GM12878 (cell line): Measurements from ENCODE around the gene C12orf60. TPM values are rescaled to one million over a fixed set of nuclear protein-coding genes. Genes with fewer than 3 reads are reported as not detected.

Experiments used
- ATAC-seq: fragments of 200-7000 bp; cut with Tn5 transposase; 3 replicates; pipeline ENCODE4 v1.9.1; 2020; ENCODE audit warnings: mild to moderate bottlenecking, moderate library complexity
- BruUV-seq: library from RNA; stranded (reverse); fragments of 400-500 nt; replicated peaks from 2 replicates; lab custom pipeline; 2021; lab: Mats Ljungman, UMichigan
- CTCF ChIA-PET: fragments of 300-600 bp; sonication (Branson Sonifier 250); formaldehyde crosslinking; extraction: SDS; loops from one replicate; lab custom pipeline; 2021; ENCODE audit warnings: inconsistent platforms; lab: Yijun Ruan, JAX
- POLR2A ChIA-PET: fragments of 350-600 bp; formaldehyde crosslinking; extraction: SDS; loops from one replicate; lab custom pipeline; 2021; ENCODE audit warnings: inconsistent platforms; lab: Charles Lee
- RAD21 ChIA-PET: fragments of 300-600 bp; sonication (Branson Sonifier 250); formaldehyde crosslinking; loops from one replicate; lab custom pipeline; 2023; ENCODE audit warnings: antibody characterized with exemption; ENCODE audit not compliant: unreplicated experiment; lab: Charles Lee
- SMC1A ChIA-PET: fragments of 300-600 bp; sonication (Branson Sonifier 250); formaldehyde crosslinking; loops from one replicate; lab custom pipeline; 2023; ENCODE audit not compliant: unreplicated experiment, uncharacterized antibody; lab: Charles Lee
- DNase-seq: peaks from one replicate; pipeline ENCODE4 v3.0.0-alpha.2; 2011; ENCODE audit warnings: low read depth, low spot score
- FAIRE-seq: peaks from 3 replicates; lab custom pipeline; 2011; peaks lifted over from hg19 to GRCh38; lab: Jason Lieb, UNC
- H2AFZ ChIP-seq: 2 replicates; pipeline ENCODE4 v1.6.0; 2011; ENCODE audit warnings: low read depth, low read length, control low read depth; ENCODE audit not compliant: control insufficient read depth
- H3K27ac ChIP-seq: 2 replicates; pipeline ENCODE4 v1.5.1; 2011; ENCODE audit warnings: control low read depth; ENCODE audit not compliant: control insufficient read depth, insufficient read depth
- H3K27me3 ChIP-seq, 2 experiments: replicated peaks in 1 of 2; 2 replicates each; pipeline versions ENCODE4 v1.6.0 to v1.6.1; 2011; ENCODE audit warnings: low read length in 1 of 2; ENCODE audit not compliant: control insufficient read depth in 2 of 2, insufficient read depth in 2 of 2
- H3K36me3 ChIP-seq, 2 experiments: 2 replicates each; pipeline ENCODE4 v1.5.1; 2011; ENCODE audit warnings: low read length in 1 of 2; ENCODE audit not compliant: control insufficient read depth in 2 of 2, insufficient read depth in 2 of 2
- H3K4me1 ChIP-seq: 2 replicates; pipeline ENCODE4 v1.6.1; 2011; ENCODE audit warnings: mild to moderate bottlenecking, low read length, moderate library complexity, mixed read lengths; ENCODE audit not compliant: control insufficient read depth, insufficient read depth
- H3K4me2 ChIP-seq: 2 replicates; pipeline ENCODE4 v1.6.0; 2011; ENCODE audit warnings: control low read depth; ENCODE audit not compliant: control insufficient read depth, insufficient read depth
- H3K4me3 ChIP-seq: fragments of 200-600 bp; sonication (generic); 2 replicates; pipeline ENCODE4 v1.5.1; 2016
- H3K79me2 ChIP-seq: 2 replicates; pipeline ENCODE4 v1.6.0; 2011; ENCODE audit warnings: low read length; ENCODE audit not compliant: control insufficient read depth, insufficient read depth
- H3K9ac ChIP-seq: 2 replicates; pipeline ENCODE4 v1.8.0; 2011; ENCODE audit warnings: low read length, control low read depth, mixed read lengths; ENCODE audit not compliant: control insufficient read depth, insufficient read depth
- H3K9me3 ChIP-seq: replicated peaks from 3 replicates; pipeline ENCODE4 v1.5.1; 2011; ENCODE audit warnings: mild to moderate bottlenecking, low read length; ENCODE audit not compliant: control insufficient read depth, insufficient read depth
- H4K20me1 ChIP-seq: 2 replicates; pipeline ENCODE4 v1.6.0; 2011; ENCODE audit not compliant: control insufficient read depth, insufficient read depth
- ATF7 ChIP-seq: fragments of 450-650 bp; IDR thresholded peaks from 2 replicates; pipeline ENCODE4 v1.6.1; 2016; ENCODE audit warnings: low read depth, mild to moderate bottlenecking
- BCL11A ChIP-seq: IDR thresholded peaks from 2 replicates; pipeline ENCODE4 v1.6.1; 2011; ENCODE audit warnings: low read depth, low read length
- NBN ChIP-seq: fragments of 450-650 bp; IDR thresholded peaks from 2 replicates; pipeline ENCODE4 v1.6.1; 2016
- POLR2AphosphoS5 ChIP-seq: IDR thresholded peaks from 2 replicates; pipeline ENCODE4 v1.6.1; 2011; ENCODE audit warnings: mild to moderate bottlenecking, low read length, inconsistent platforms
- POU2F2 ChIP-seq: IDR thresholded peaks from 3 replicates; pipeline ENCODE4 v1.6.1; 2011; ENCODE audit warnings: low read depth, mild to moderate bottlenecking, low read length, borderline replicate concordance
- RELB ChIP-seq: fragments of 450-650 bp; IDR thresholded peaks from 2 replicates; pipeline ENCODE4 v1.6.1; 2017; ENCODE audit warnings: low read depth, mild to moderate bottlenecking, moderate library complexity
- SIX5 ChIP-seq: IDR thresholded peaks from 2 replicates; pipeline ENCODE4 v1.6.1; 2011; ENCODE audit warnings: mild to moderate bottlenecking, low read depth, low read length, moderate library complexity; ENCODE audit not compliant: severe bottlenecking
- SMARCA5 ChIP-seq: fragments of 450-650 bp; IDR thresholded peaks from 2 replicates; pipeline ENCODE4 v1.6.1; 2017; ENCODE audit warnings: mild to moderate bottlenecking
- TCF12 ChIP-seq: IDR thresholded peaks from 2 replicates; pipeline ENCODE4 v1.6.1; 2011; ENCODE audit warnings: low read depth, mild to moderate bottlenecking, low read length
- ZNF274 ChIP-seq: IDR thresholded peaks from one replicate; pipeline ENCODE4 v1.8.0; 2011; ENCODE audit not compliant: insufficient read length, insufficient read depth
- WGBS: methylation state at CpG from one replicate; pipeline ENCODE4 v1.1.6; 2016; ENCODE audit warnings: low lambda C conversion rate; ENCODE audit not compliant: insufficient replicate concordance, insufficient coverage; ENCODE audit errors: missing lambda C conversion rate; 5-methylcytosine and 5-hydroxymethylcytosine counted together
- in situ Hi-C: fragments of 300-500 bp; cut with MboI; formaldehyde crosslinking; loops from 9 replicates; pipeline ENCODE4 v1.14.3; 2018; ENCODE audit warnings: mixed read lengths
- intact Hi-C: fragments of 100-400 bp; cut with micrococcal nuclease; formaldehyde crosslinking; loops from one replicate; pipeline ENCODE4 v1.14.2; 2022; ENCODE audit not compliant: unreplicated experiment
- polyA plus RNA-seq, 11 experiments: library from polyadenylated mRNA; depleted of rRNA in 4 of 11; unstranded in 6 of 11; stranded (reverse) in 5 of 11; fragments of >200 nt; fragmentation: Nextera tagmentation in 4 of 11; fragmentation: Illumina TruSeq in 1 of 11; extraction: Ambion mirVana in 4 of 11; extraction: Trizol in 1 of 11; gene quantifications; 1 replicate in 1 of 11; 2 replicates in 10 of 11; pipeline versions ENCODE4 v1.2.1 to v1.2.3, GENCODE V29; 2011 to 2016; ENCODE audit warnings: inconsistent platforms in 2 of 11, missing spikeins in 2 of 11, low read depth in 1 of 11
- total RNA-seq, 4 experiments: library from RNA; depleted of rRNA in 3 of 4; stranded (reverse); fragments of >200 nt in 3 of 4; fragmentation: Illumina TruSeq in 1 of 4; extraction: Trizol in 1 of 4; gene quantifications; 2 replicates each; pipeline versions ENCODE4 v1.2.1 to v1.2.3, GENCODE V29; 2013 to 2021
- TF ChIP-seq, protein P1 (sequence below): fragments of 450-650 bp; IDR thresholded peaks from 2 replicates; pipeline ENCODE4 v1.6.1; 2016; ENCODE audit warnings: mild to moderate bottlenecking
- TF ChIP-seq, protein P2 (sequence below): IDR thresholded peaks from 2 replicates; pipeline ENCODE4 v1.6.1; 2011; ENCODE audit warnings: borderline replicate concordance, low read depth, mild to moderate bottlenecking, moderate library complexity, mixed read lengths, low read length; ENCODE audit not compliant: insufficient read depth; ENCODE audit errors: extremely low read length

C12orf60 gene
- total and polyA plus RNA-seq, 10 of the 15 experiments (the other 5 are each of a cell fraction or from before 2014, with no cell fraction given) = 1.8 to 7.2 (median 3.2) TPM

DNA sequence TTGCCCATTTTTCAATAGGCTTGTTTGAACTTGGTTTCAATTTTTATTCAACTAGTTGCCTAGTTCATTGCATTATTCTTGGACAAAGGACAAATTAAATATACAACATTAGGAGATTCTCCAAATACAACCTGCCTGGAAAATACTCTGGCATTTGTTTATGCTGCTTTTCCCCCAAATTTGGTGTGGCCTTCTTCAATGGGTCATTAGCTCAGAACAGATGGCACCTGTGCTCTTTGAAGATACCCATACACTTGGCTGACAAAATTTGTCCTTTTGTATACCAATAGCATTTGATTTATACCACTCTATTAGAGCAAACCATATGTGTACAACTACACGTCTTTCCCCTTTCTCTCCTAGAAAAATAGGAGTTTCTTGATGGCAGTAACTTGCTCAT lies 35.9 kb upstream of the C12orf60 start:
- Histone ChIP-seq H3K9me3 (peaks cover 20% of the 10 kb centered on the region; the same call in 2 of the 3 replicates), H3K4me2 (peak overlapping the region; percentile 54), H2AFZ (no peak overlapping the region), H3K36me3 (peaks cover 0 to 9% of the 10 kb centered on the region in 2 experiments; a peak in 2 of 4 replicates), H3K4me1 (no peaks in the 10 kb centered on the region), H3K27me3 (no peaks in the 10 kb centered on the region), H4K20me1 (no peaks in the 10 kb centered on the region), H3K9ac (no peak overlapping the region), H3K27ac (no peak overlapping the region), H3K79me2 (peaks cover 57% of the 10 kb centered on the region), H3K4me3 (peak overlapping the region; percentile 83)
- RAD21 ChIA-PET = no interaction called here
- intact Hi-C loops (loop anchor here (5.0 kb wide), 1 partner anchor 145 kb away; no protein-coding TSS in a partner anchor), in situ Hi-C loops (loop anchor here (25.0 kb wide), 1 partner anchor 1870 kb away; no protein-coding TSS in a partner anchor)
- peak; percentile 43; the same call in 1 of the 2 replicates for TF ChIP-seq POLR2AphosphoS5
- no peak for TF ChIP-seq SIX5
- DNase-seq (no peak), FAIRE-seq (no peak), ATAC-seq (no peak)
- BruUV-seq = no TSS peak
- WGBS = 80% methylated on average over 1 of the region's 1 CpG
- SMC1A ChIA-PET = no interaction called here
- POLR2A ChIA-PET = no interaction called here
- CTCF ChIA-PET = no interaction called here

DNA sequence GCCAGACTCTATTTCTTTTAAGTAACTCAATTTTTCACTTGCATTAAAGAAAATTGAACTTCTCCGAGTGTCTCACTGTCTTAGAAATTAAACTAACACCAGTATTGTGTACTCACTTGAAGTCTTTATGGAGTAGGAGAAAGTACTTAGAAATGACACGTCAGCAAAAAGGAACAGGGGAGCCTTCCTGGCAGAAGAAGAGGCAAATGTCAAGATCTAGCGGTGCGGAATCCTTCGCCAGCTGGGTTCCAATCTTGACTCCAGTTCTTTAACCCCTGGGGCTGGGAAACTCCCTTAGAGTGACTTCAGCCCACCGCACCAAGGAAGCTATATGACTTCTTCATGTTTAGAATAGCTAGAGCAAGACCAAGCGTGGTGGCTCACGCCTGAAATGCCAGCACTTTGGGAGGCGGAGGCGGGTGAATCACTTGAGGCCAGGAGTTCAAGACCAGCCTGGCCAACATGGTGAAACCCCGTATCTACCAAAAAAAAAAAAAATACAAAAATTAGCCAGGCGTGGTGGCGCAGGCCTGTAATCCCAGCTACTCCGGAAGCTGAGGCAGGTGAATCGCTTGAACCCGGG lies 34.6 kb upstream of the C12orf60 start:
- in situ Hi-C loops (loop anchor here (25.0 kb wide), 1 partner anchor 1868 kb away; no protein-coding TSS in a partner anchor), intact Hi-C loops (loop anchor here (5.0 kb wide), 1 partner anchor 147 kb away; no protein-coding TSS in a partner anchor)
- CTCF ChIA-PET = interaction anchor here (0.7 to 3.6 kb wide), 10 partner anchors 15 to 531 kb away, joined by 3 to 38 read pairs (median 6); partner anchors contain the start of genes C12orf60 and WBP11
- Histone ChIP-seq H3K4me1 (no peaks in the 10 kb centered on the region; the same call in 1 of the 2 replicates), H3K9me3 (peaks cover 16% of the 10 kb centered on the region; the same call in 2 of the 3 replicates), H3K36me3 (peaks cover 0 to 9% of the 10 kb centered on the region in 2 experiments; a peak in 2 of 4 replicates), H3K27me3 (no peaks in the 10 kb centered on the region), H3K27ac (peak overlapping the region; percentile 99), H3K79me2 (peaks cover 56% of the 10 kb centered on the region), H2AFZ (no peak overlapping the region), H4K20me1 (no peaks in the 10 kb centered on the region), H3K9ac (peak overlapping the region; percentile 99), H3K4me3 (peak overlapping the region; percentile 83), H3K4me2 (peak overlapping the region; percentile 73)
- BruUV-seq = no TSS peak
- POLR2A ChIA-PET = interaction anchor here (0.6 to 3.3 kb wide), 9 partner anchors 34 to 403 kb away, joined by 3 to 41 read pairs (median 4); partner anchors contain the start of genes C12orf60 and WBP11
- peak; percentile 30 for DNase-seq
- SMC1A ChIA-PET = interaction anchor here (0.6 to 3.6 kb wide), 12 partner anchors 10 to 805 kb away, joined by 3 to 52 read pairs (median 3); partner anchors contain the start of genes ATF7IP, C12orf60 and WBP11
- RAD21 ChIA-PET = interaction anchor here (0.5 to 9.5 kb wide), 10 partner anchors 10 to 760 kb away, joined by 3 to 89 read pairs (median 4); partner anchors contain the start of genes C12orf60 and WBP11
- no peak for FAIRE-seq
- 1% methylated on average over 16 of the region's 16 CpGs for WGBS
- peak; percentile 35 for ATAC-seq
- TF ChIP-seq NBN (peak; percentile 84), RELB (peak; percentile 44; the same call in 1 of the 2 replicates), SMARCA5 (0 out of 2 replicates have a peak, but pooled peaks have one; percentile 8), POU2F2 (peak; percentile 43; the same call in 1 of the 3 replicates), BCL11A (no peak), TCF12 (0 out of 2 replicates have a peak, but pooled peaks have one; percentile 33), ZNF274 (no peak), ATF7 (peak; percentile 25; the same call in 1 of the 2 replicates)
- TF ChIP-seq, protein P1, sequence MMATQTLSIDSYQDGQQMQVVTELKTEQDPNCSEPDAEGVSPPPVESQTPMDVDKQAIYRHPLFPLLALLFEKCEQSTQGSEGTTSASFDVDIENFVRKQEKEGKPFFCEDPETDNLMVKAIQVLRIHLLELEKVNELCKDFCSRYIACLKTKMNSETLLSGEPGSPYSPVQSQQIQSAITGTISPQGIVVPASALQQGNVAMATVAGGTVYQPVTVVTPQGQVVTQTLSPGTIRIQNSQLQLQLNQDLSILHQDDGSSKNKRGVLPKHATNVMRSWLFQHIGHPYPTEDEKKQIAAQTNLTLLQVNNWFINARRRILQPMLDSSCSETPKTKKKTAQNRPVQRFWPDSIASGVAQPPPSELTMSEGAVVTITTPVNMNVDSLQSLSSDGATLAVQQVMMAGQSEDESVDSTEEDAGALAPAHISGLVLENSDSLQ = no peak
- TF ChIP-seq, protein P2, sequence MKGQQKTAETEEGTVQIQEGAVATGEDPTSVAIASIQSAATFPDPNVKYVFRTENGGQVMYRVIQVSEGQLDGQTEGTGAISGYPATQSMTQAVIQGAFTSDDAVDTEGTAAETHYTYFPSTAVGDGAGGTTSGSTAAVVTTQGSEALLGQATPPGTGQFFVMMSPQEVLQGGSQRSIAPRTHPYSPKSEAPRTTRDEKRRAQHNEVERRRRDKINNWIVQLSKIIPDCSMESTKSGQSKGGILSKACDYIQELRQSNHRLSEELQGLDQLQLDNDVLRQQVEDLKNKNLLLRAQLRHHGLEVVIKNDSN = no peak
